Prostate gland (tissue), 2 donors: ENCODE data around the gene KRT77.

ENCODE experiments used
- CTCF ChIP-seq, 4 experiments: fragments of 200-600 bp in 2 of 4; fragments of 450-650 bp in 2 of 4; sonication (generic) in 2 of 4; IDR thresholded peaks; 1 replicate in 3 of 4; 2 replicates in 1 of 4; pipeline ENCODE4 v1.5.1; 2016 to 2019; ENCODE audit warnings: antibody characterized with exemption in 4 of 4, mild to moderate bottlenecking in 2 of 4, moderate library complexity in 2 of 4
- POLR2A ChIP-seq: fragments of 450-650 bp; IDR thresholded peaks from one replicate; pipeline ENCODE4 v1.6.1; 2016; ENCODE audit warnings: antibody characterized with exemption, mild to moderate bottlenecking

- TF ChIP-seq CTCF (IDR thresholded peaks at IDR 0.05) (no peak), POLR2A (no peak)
Observed at GRCh38 chr12:52752516-52752915, 49.2 kb upstream of the KRT77 start.
